ENCODE results near the gene LRRC37A2.
"Not testable (repeated sequence)": the region's sequence is repeated elsewhere in the genome, so short reads cannot be mapped to it uniquely, and the experiment has no call there.

The LRRC37A2 gene

GRCh38 chr17:46600767-46601166 is 88.5 kb downstream of the LRRC37A2 start:
- not testable (repeated sequence) for DNase-seq

DNA sequence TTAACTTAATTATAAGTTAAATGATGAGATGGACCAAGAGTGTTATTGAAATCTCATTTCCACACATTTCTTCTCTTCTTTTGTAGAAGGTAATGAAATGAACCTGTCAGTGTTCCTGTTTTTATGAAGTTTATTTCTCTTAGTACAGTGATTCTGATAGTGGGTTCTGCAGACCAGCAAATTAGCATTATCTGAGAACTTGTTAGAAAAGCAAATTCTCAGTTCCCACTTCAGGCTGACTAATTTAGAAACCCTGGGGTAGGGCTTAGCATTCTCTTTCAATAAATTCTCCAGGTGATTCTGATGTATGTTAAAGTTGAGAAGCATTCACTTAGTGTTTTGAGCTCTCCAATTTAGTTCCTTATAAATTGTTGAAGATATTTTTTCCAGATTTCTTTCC is 90.9 kb downstream of the LRRC37A2 start:
- DNase-seq = not testable (repeated sequence)
